GM23338 (cell line): ENCODE data around the gene MPPE1. TPM values are rescaled to one million over a fixed set of nuclear protein-coding genes. Genes with fewer than 3 reads are reported as not detected.

Experiments used
- ATAC-seq: fragments of 200-7000 bp; cut with Tn5 transposase; 3 replicates; pipeline ENCODE4 v1.9.1; 2020
- DNase-seq: peaks from one replicate; pipeline ENCODE4 v3.0.0-alpha.2; 2015; ENCODE audit warnings: low spot score
- H2AFZ ChIP-seq: fragments of 200-600 bp; sonication (generic); 2 replicates; pipeline ENCODE4 v1.8.0; 2016; ENCODE audit warnings: antibody characterized with exemption, mild to moderate bottlenecking, moderate library complexity
- H3F3A ChIP-seq: fragments of 200-600 bp; sonication (generic); replicated peaks from 2 replicates; pipeline ENCODE4 v1.8.0; 2017; ENCODE audit warnings: antibody characterized with exemption, mixed run types, low read depth
- H3K27ac ChIP-seq: fragments of 200-600 bp; sonication (generic); 2 replicates; pipeline ENCODE4 v1.6.1; 2016; ENCODE audit warnings: low read depth
- H3K27me3 ChIP-seq: fragments of 200-600 bp; sonication (generic); 2 replicates; pipeline ENCODE4 v1.8.0; 2016; ENCODE audit warnings: mild to moderate bottlenecking, mixed run types, moderate library complexity; ENCODE audit not compliant: insufficient read depth
- H3K36me3 ChIP-seq: fragments of 200-600 bp; sonication (generic); 2 replicates; pipeline ENCODE4 v1.8.0; 2016; ENCODE audit warnings: mild to moderate bottlenecking; ENCODE audit not compliant: insufficient read depth
- H3K4me1 ChIP-seq: fragments of 200-600 bp; sonication (generic); 2 replicates; pipeline ENCODE4 v1.8.0; 2016; ENCODE audit warnings: mild to moderate bottlenecking, moderate library complexity; ENCODE audit not compliant: insufficient read depth
- H3K4me2 ChIP-seq: fragments of 200-600 bp; sonication (generic); 2 replicates; pipeline ENCODE4 v1.7.1; 2017; ENCODE audit warnings: mixed run types
- H3K4me3 ChIP-seq: fragments of 200-600 bp; sonication (generic); 2 replicates; pipeline ENCODE4 v1.6.1; 2016; ENCODE audit warnings: mixed run types
- H3K79me2 ChIP-seq: fragments of 200-600 bp; sonication (generic); replicated peaks from 2 replicates; pipeline ENCODE4 v1.8.0; 2017; ENCODE audit warnings: mild to moderate bottlenecking; ENCODE audit not compliant: insufficient read depth
- H3K9me2 ChIP-seq: fragments of 200-600 bp; sonication (generic); 2 replicates; pipeline ENCODE4 v1.8.0; 2017; ENCODE audit not compliant: insufficient read depth
- H4K20me1 ChIP-seq: fragments of 200-600 bp; sonication (generic); replicated peaks from 2 replicates; pipeline ENCODE4 v1.8.0; 2017; ENCODE audit warnings: mild to moderate bottlenecking; ENCODE audit not compliant: insufficient read depth
- H3K27ac Mint-ChIP-seq: 2 replicates; pipeline ENCODE4 v1.8.0; 2020; ENCODE audit warnings: inconsistent platforms, mild to moderate bottlenecking, moderate library complexity, mixed read lengths
- H3K27me3 Mint-ChIP-seq: 3 replicates; pipeline ENCODE4 v1.8.0; 2022; ENCODE audit warnings: low read depth, mild to moderate bottlenecking, moderate library complexity, mixed read lengths, inconsistent platforms; ENCODE audit not compliant: insufficient read depth, poor library complexity
- H3K36me3 Mint-ChIP-seq: 3 replicates; pipeline ENCODE4 v1.8.0; 2021; ENCODE audit warnings: low read depth, mild to moderate bottlenecking, inconsistent platforms, moderate library complexity, mixed read lengths
- H3K4me1 Mint-ChIP-seq: 3 replicates; pipeline ENCODE4 v1.8.0; 2020; ENCODE audit warnings: mild to moderate bottlenecking, inconsistent platforms, mixed read lengths
- H3K4me3 Mint-ChIP-seq: 3 replicates; pipeline ENCODE4 v1.8.0; 2021; ENCODE audit warnings: moderate library complexity, mild to moderate bottlenecking, inconsistent platforms, mixed read lengths
- H3K9me3 Mint-ChIP-seq: 3 replicates; pipeline ENCODE4 v1.8.0; 2020; ENCODE audit warnings: moderate library complexity, mild to moderate bottlenecking, inconsistent platforms, mixed read lengths
- CREB1 ChIP-seq: fragments of 250-450 bp; sonication (Bioruptor Pico); IDR thresholded peaks from 2 replicates; pipeline ENCODE4 v1.5.0; 2020; ENCODE audit warnings: low read depth, mild to moderate bottlenecking, moderate library complexity
- EZH2 ChIP-seq: fragments of 200-600 bp; sonication (generic); IDR thresholded peaks from one replicate; pipeline ENCODE4 v1.8.0; 2017; ENCODE audit warnings: antibody characterized with exemption, mild to moderate bottlenecking, low read depth; ENCODE audit not compliant: unreplicated experiment
- EZH2phosphoT487 ChIP-seq: fragments of 200-600 bp; sonication (generic); IDR thresholded peaks from one replicate; pipeline ENCODE4 v1.8.1; 2018; ENCODE audit warnings: antibody characterized with exemption; ENCODE audit not compliant: unreplicated experiment
- JUNB ChIP-seq: IDR thresholded peaks from one replicate; pipeline ENCODE4 v1.6.1; 2016; ENCODE audit warnings: antibody characterized with exemption; ENCODE audit not compliant: unreplicated experiment
- NANOG ChIP-seq: IDR thresholded peaks from 2 replicates; pipeline ENCODE4 v1.6.1; 2016; ENCODE audit warnings: antibody characterized with exemption, borderline replicate concordance
- POLR2AphosphoS5 ChIP-seq: IDR thresholded peaks from 2 replicates; pipeline ENCODE4 v1.6.1; 2016; ENCODE audit warnings: antibody characterized with exemption, low read depth
- STAT1 ChIP-seq: IDR thresholded peaks from one replicate; pipeline ENCODE4 v1.6.1; 2016; ENCODE audit warnings: antibody characterized with exemption; ENCODE audit not compliant: unreplicated experiment
- ZNF114 ChIP-seq: fragments of 250-450 bp; sonication (Bioruptor Pico); IDR thresholded peaks from 2 replicates; pipeline ENCODE4 v1.5.0; 2020; ENCODE audit warnings: mild to moderate bottlenecking, moderate library complexity
- ZNF331 ChIP-seq: fragments of 250-450 bp; sonication (Bioruptor Pico); IDR thresholded peaks from 2 replicates; pipeline ENCODE4 v1.5.0; 2020; ENCODE audit warnings: low read depth, mild to moderate bottlenecking, moderate library complexity
- polyA plus RNA-seq: library from polyadenylated mRNA; unstranded; fragments of >200 nt; fragmentation: Nextera tagmentation; extraction: Ambion mirVana; gene quantifications from 2 replicates; pipeline ENCODE4 v1.2.1, GENCODE V29; 2016
- total RNA-seq: library from RNA; depleted of rRNA; stranded (reverse); fragments of >200 nt; shearing (Covaris generic); gene quantifications from 2 replicates; pipeline ENCODE4 v1.2.3, GENCODE V29; 2014
- TF ChIP-seq, protein P1 (sequence below): IDR thresholded peaks from 2 replicates; pipeline ENCODE4 v1.6.1; 2016; ENCODE audit warnings: antibody characterized with exemption
- TF ChIP-seq, protein P2 (sequence below), 2 experiments: fragments of 200-600 bp in 1 of 2; sonication (generic) in 1 of 2; conservative IDR thresholded peaks; 2 replicates each; pipeline versions ENCODE4 v1.5.1 to v1.6.1; 2016 to 2017; ENCODE audit warnings: antibody characterized with exemption in 2 of 2, low read depth in 2 of 2, mild to moderate bottlenecking in 2 of 2, moderate library complexity in 1 of 2
- TF ChIP-seq, protein P3 (sequence below): IDR thresholded peaks from one replicate; pipeline ENCODE4 v1.6.1; 2018; ENCODE audit warnings: antibody characterized with exemption; ENCODE audit not compliant: unreplicated experiment
- TF ChIP-seq, protein P4 (sequence below): fragments of 250-450 bp; sonication (Bioruptor Pico); IDR thresholded peaks from 2 replicates; pipeline ENCODE4 v1.5.0; 2020; ENCODE audit warnings: mild to moderate bottlenecking, moderate library complexity

MPPE1 gene
- total and polyA plus RNA-seq, 2 experiments from 2014 or later = 18.8 to 24.6 TPM

DNA sequence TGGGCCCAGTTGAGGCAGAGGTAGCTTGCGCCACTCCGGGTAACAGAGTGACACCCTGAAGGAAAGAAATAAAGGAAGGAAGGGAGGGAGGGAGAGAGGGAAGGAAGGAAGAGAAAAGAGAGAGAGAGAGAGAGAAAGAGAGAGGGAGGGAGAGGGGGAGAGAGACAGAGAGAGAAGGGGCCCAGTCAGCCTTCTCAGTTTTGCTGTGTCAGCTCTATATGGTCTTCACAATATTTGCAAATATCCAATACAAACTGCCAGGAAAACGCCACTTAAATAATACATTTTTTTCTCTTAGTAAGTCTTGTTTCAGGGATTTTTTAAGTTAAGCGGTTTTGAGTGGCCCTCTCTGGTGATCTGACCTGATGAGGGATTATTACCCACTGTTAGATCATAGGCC lies 62.5 kb downstream of the MPPE1 start:
- ATAC-seq = no peak
- Mint-ChIP-seq H3K36me3 (no peaks in the 10 kb centered on the region), H3K27me3 (no peaks in the 10 kb centered on the region)

More for the DNA sequence above, 62.5 kb downstream of the MPPE1 start:
- Mint-ChIP-seq H3K9me3 (no peaks in the 10 kb centered on the region), H3K4me1 (peaks cover 12% of the 10 kb centered on the region; the same call in 2 of the 3 replicates), H3K4me3 (no peak overlapping the region), H3K27ac (peak overlapping the region; percentile 58; the same call in 1 of the 2 replicates)
- no peaks in the 10 kb centered on the region for H4K20me1 ChIP-seq
- H3K27me3 ChIP-seq = no peaks in the 10 kb centered on the region
- no peak overlapping the region for H3K27ac ChIP-seq
- H3F3A ChIP-seq = no peaks in the 10 kb centered on the region
- H3K36me3 ChIP-seq = no peaks in the 10 kb centered on the region
- no peak for DNase-seq
- no peaks in the 10 kb centered on the region for H3K4me1 ChIP-seq
- H3K4me2 ChIP-seq = no peak overlapping the region
- H2AFZ ChIP-seq = no peak overlapping the region
- H3K4me3 ChIP-seq = no peak overlapping the region
- H3K9me2 ChIP-seq = no peaks in the 10 kb centered on the region
- no peaks in the 10 kb centered on the region for H3K79me2 ChIP-seq
- no peak for TF ChIP-seq POLR2AphosphoS5
- TF ChIP-seq STAT1 = no peak
- no peak for TF ChIP-seq ZNF331 (CRISPR knock-in tag)
- TF ChIP-seq CREB1 = no peak
- TF ChIP-seq, protein P1, sequence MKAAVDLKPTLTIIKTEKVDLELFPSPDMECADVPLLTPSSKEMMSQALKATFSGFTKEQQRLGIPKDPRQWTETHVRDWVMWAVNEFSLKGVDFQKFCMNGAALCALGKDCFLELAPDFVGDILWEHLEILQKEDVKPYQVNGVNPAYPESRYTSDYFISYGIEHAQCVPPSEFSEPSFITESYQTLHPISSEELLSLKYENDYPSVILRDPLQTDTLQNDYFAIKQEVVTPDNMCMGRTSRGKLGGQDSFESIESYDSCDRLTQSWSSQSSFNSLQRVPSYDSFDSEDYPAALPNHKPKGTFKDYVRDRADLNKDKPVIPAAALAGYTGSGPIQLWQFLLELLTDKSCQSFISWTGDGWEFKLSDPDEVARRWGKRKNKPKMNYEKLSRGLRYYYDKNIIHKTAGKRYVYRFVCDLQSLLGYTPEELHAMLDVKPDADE = no peak
- TF ChIP-seq, protein P2, sequence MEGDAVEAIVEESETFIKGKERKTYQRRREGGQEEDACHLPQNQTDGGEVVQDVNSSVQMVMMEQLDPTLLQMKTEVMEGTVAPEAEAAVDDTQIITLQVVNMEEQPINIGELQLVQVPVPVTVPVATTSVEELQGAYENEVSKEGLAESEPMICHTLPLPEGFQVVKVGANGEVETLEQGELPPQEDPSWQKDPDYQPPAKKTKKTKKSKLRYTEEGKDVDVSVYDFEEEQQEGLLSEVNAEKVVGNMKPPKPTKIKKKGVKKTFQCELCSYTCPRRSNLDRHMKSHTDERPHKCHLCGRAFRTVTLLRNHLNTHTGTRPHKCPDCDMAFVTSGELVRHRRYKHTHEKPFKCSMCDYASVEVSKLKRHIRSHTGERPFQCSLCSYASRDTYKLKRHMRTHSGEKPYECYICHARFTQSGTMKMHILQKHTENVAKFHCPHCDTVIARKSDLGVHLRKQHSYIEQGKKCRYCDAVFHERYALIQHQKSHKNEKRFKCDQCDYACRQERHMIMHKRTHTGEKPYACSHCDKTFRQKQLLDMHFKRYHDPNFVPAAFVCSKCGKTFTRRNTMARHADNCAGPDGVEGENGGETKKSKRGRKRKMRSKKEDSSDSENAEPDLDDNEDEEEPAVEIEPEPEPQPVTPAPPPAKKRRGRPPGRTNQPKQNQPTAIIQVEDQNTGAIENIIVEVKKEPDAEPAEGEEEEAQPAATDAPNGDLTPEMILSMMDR (conservative IDR thresholded peaks at IDR 0.05; ENCODE audit: low read depth in 2 of 2) = no peak
- no peak for TF ChIP-seq NANOG
- no peak for TF ChIP-seq EZH2
- TF ChIP-seq, protein P3, sequence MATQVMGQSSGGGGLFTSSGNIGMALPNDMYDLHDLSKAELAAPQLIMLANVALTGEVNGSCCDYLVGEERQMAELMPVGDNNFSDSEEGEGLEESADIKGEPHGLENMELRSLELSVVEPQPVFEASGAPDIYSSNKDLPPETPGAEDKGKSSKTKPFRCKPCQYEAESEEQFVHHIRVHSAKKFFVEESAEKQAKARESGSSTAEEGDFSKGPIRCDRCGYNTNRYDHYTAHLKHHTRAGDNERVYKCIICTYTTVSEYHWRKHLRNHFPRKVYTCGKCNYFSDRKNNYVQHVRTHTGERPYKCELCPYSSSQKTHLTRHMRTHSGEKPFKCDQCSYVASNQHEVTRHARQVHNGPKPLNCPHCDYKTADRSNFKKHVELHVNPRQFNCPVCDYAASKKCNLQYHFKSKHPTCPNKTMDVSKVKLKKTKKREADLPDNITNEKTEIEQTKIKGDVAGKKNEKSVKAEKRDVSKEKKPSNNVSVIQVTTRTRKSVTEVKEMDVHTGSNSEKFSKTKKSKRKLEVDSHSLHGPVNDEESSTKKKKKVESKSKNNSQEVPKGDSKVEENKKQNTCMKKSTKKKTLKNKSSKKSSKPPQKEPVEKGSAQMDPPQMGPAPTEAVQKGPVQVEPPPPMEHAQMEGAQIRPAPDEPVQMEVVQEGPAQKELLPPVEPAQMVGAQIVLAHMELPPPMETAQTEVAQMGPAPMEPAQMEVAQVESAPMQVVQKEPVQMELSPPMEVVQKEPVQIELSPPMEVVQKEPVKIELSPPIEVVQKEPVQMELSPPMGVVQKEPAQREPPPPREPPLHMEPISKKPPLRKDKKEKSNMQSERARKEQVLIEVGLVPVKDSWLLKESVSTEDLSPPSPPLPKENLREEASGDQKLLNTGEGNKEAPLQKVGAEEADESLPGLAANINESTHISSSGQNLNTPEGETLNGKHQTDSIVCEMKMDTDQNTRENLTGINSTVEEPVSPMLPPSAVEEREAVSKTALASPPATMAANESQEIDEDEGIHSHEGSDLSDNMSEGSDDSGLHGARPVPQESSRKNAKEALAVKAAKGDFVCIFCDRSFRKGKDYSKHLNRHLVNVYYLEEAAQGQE = no peak
- TF ChIP-seq, protein P4, sequence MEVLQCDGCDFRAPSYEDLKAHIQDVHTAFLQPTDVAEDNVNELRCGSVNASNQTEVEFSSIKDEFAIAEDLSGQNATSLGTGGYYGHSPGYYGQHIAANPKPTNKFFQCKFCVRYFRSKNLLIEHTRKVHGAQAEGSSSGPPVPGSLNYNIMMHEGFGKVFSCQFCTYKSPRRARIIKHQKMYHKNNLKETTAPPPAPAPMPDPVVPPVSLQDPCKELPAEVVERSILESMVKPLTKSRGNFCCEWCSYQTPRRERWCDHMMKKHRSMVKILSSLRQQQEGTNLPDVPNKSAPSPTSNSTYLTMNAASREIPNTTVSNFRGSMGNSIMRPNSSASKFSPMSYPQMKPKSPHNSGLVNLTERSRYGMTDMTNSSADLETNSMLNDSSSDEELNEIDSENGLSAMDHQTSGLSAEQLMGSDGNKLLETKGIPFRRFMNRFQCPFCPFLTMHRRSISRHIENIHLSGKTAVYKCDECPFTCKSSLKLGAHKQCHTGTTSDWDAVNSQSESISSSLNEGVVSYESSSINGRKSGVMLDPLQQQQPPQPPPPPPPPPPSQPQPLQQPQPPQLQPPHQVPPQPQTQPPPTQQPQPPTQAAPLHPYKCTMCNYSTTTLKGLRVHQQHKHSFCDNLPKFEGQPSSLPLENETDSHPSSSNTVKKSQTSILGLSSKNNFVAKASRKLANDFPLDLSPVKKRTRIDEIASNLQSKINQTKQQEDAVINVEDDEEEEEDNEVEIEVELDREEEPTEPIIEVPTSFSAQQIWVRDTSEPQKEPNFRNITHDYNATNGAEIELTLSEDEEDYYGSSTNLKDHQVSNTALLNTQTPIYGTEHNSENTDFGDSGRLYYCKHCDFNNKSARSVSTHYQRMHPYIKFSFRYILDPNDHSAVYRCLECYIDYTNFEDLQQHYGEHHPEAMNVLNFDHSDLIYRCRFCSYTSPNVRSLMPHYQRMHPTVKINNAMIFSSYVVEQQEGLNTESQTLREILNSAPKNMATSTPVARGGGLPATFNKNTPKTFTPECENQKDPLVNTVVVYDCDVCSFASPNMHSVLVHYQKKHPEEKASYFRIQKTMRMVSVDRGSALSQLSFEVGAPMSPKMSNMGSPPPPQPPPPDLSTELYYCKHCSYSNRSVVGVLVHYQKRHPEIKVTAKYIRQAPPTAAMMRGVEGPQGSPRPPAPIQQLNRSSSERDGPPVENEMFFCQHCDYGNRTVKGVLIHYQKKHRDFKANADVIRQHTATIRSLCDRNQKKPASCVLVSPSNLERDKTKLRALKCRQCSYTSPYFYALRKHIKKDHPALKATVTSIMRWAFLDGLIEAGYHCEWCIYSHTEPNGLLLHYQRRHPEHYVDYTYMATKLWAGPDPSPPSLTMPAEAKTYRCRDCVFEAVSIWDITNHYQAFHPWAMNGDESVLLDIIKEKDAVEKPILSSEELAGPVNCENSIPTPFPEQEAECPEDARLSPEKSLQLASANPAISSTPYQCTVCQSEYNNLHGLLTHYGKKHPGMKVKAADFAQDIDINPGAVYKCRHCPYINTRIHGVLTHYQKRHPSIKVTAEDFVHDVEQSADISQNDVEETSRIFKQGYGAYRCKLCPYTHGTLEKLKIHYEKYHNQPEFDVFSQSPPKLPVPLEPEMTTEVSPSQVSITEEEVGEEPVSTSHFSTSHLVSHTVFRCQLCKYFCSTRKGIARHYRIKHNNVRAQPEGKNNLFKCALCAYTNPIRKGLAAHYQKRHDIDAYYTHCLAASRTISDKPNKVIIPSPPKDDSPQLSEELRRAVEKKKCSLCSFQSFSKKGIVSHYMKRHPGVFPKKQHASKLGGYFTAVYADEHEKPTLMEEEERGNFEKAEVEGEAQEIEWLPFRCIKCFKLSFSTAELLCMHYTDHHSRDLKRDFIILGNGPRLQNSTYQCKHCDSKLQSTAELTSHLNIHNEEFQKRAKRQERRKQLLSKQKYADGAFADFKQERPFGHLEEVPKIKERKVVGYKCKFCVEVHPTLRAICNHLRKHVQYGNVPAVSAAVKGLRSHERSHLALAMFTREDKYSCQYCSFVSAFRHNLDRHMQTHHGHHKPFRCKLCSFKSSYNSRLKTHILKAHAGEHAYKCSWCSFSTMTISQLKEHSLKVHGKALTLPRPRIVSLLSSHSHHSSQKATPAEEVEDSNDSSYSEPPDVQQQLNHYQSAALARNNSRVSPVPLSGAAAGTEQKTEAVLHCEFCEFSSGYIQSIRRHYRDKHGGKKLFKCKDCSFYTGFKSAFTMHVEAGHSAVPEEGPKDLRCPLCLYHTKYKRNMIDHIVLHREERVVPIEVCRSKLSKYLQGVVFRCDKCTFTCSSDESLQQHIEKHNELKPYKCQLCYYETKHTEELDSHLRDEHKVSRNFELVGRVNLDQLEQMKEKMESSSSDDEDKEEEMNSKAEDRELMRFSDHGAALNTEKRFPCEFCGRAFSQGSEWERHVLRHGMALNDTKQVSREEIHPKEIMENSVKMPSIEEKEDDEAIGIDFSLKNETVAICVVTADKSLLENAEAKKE (CRISPR knock-in tag) = no peak
- TF ChIP-seq JUNB = no peak
- no peak for TF ChIP-seq ZNF114 (CRISPR knock-in tag)
- no peak for TF ChIP-seq EZH2phosphoT487
